ENCODE results near the gene SLIT1.

Gene SLIT1

DNA sequence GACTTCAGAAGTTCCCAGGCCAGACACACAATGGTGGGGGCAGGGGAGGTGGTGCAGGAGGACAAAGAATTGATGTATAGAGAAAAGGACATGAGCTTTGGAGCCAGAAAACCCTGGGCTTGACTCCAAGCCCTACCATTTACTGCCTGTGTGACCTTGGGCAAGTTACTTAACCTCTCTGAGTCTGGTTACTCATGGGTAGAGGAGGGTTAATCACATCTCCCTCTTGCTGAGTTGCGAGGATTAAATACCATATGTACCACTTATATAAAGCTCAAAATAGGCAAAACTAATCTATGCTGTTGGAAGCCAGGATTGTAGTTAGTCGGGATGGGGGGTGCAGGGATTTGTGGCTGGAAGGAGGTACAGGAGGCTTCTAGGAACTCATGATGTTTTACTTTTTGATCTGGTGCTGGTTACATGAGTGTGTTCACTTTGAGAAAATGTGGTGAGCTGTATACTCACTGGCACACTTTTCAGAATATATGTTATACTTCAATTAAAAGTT is 106.8 kb downstream of the SLIT1 start:
- FAIRE-seq = no peak

DNA sequence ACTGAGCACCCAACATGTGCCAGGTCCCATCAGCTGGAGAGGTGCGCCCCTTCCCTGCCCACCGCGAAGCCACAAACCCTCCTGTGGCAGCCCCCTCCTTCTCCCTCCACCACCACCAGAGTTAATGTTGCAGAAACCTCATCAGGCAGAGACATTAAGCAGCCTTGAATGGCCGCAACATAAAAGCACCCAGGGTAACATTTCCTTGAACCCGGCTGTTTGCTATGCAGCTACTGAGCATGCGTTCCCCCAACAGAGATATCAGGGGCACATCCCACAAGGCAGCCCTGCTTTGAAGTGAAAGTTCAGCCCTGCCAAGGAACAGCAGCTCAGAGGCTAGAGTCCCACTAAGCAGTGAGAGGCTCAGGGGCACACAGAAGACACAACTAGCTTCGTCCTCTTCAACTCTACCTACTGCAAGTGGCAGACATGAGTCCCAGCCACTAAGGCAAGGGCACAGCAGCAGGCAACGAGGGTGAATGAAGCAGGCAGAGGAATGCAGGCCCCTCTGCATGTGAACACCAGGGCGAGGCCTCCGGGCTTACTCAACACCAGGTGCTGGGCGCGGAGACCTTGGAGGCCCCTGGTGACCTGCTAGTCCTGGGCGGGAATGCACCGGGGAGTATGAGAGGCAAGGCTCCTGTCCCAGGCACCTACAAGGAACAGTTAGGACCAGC is 107.4 kb downstream of the SLIT1 start:
- FAIRE-seq = no peak

DNA sequence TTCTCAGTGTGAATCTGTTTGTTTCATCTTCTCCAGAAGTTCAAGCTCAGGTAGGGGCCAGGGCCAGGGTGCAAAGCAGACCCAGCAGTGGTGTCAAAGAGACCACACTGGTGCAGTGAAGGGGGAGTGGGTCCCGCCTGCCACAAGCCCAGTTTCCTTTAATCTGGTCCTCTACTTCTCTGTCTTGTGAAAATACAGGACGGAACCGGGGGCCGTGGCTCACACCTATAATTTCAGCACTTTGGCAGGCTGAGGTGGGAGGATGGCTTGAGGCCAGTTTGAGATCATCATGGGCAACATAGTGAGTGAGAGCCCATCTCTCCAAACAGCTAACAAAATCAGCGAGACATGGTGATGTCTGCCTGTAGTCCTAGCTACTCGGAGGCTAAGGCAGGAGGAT is 109.0 kb downstream of the SLIT1 start:
- no peak for FAIRE-seq

DNA sequence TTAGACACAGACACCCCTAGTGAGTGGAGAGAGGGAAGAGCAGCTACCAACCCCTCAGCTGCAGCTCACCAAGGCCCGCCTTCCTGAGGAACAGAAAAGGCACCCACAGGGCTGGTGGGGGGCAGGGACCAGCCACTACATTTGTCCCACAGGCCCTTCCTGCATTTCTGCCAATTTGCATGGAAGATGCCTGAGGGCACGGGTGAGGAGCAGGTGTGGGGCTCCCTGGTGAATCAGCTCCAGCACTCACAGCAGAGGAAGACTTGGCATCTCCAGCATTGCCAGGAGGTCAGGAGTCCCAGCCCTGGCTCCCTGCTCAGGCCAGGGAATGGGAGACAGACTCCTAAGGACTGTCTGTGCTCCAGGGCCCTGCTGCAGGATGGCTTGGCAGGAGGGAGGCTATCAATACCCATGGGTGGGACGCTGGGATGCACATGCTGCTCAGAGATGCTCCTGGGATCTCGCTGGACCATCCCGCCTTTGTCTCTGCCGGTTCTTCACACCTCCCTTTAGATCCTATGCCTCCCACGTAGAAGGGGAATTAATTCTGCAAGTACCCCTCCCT is 109.7 kb downstream of the SLIT1 start:
- no peak for FAIRE-seq

DNA sequence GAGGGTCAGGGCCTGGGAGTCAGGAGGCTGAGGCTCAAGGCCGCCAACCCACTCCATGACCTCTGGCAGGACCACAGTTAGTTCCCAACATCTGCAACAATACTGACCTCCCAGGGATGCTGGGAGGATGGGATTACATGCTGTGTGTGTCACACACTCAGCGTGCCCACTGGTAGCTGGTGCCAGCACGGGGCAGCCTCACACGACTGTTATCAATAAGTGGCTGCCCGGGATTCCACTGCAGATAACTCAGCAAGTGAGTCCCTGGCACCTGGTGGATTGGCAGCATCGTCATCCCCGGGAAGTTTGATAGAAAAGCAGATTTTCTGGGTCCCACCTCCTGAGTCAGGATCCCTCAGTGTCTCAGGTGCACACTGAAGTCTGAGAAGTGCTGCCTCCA is 110.3 kb downstream of the SLIT1 start:
- FAIRE-seq = no peak

DNA sequence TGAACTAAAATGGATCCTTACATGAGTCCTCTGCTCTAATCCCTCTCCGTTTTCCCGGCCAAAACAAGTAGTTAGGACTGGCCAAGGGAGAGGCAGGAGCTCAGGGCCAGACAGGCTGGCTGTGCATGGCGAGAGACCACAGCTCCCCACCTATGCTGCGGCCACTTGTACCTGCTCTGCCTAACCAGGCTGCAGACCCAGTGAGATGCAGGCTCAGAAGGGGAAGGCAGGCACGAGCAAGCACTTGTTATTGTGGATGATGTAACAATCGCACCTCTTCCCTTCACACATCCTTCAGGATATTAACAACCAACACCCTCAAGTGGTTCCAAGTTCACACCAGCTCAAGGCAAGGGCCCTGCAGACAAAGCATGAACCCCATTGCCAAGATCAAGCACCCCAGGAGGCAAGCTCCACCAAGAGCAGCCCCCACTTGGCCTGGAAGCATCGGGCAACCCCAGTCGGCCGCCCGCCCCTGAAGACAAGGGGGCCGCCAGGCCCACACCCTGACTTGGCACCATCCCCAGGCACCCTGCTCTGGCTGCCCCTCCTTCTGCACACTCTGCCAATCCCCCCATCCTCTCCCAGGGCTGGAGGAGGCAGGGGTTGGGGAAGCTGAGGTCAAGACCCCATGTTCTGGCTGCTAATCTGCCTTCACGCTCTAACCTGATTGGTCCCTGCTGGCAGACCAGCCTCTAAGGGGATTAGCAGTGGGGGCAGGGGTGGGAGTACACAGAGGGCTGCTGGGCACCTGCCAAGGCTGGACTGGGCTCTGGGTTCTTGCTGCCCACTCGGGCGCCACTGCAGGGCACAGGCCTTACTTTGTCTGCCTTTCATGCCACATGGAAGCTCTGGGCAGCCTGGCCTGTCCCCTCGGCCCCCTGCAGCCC is 111.3 kb downstream of the SLIT1 start:
- FAIRE-seq = no peak

DNA sequence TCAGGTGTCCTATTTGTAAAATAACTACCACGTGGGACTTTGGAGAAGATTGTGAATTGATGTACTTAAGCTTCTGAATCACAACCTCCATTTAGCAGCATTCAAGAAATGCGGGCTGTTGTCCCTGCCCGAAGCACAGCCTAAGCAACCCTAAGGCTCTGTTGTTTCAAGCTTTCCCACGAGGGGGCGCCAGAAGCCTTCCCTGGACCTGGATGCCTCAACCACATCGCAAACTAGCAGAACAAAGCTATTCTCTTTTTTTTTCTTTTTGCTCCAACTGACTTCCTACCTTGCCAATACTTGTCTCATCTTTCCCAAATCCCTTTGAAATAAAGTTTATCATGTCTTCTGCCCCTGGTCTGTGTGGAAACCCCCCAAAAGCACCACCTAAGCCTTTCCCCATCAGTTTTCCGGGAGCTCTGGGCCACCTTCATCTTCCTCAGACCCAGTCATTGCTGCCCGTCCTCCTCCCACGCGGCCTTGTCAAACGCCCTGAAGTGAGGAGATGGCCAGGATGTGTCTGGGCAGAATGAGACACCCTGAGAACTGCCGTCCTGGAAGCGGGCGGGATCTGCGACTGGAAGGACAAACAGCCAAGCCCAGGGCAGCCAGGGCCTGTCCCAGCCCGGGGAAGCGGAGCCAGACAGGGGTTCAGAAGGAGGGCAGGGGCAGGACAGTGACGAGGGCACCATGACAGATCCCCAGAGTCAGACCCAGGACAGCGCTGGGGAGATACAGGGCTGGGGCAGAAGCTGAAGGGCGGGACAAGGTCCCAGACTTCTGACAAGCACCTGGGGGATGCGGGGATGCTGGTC is 112.7 kb downstream of the SLIT1 start:
- FAIRE-seq = no peak

DNA sequence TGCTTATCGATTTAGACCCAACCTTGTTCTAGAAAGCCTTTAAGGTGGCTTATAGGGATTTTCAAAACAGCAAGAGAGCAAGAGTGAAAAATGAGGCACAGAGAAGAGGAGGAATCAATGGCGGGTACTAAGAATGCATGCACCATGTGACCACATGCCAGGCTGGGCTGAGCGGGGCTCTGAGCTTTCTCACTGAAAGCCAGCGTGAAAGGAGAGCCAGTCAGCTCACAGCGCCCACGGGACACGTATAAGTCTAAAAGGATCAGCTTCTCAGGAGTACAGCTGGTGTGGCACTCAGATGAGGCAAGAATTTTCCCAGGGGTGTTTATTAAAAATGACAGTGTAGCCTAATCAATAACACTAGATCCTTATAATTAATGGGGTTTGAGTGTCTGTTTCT is 114.3 kb downstream of the SLIT1 start:
- FAIRE-seq = no peak

DNA sequence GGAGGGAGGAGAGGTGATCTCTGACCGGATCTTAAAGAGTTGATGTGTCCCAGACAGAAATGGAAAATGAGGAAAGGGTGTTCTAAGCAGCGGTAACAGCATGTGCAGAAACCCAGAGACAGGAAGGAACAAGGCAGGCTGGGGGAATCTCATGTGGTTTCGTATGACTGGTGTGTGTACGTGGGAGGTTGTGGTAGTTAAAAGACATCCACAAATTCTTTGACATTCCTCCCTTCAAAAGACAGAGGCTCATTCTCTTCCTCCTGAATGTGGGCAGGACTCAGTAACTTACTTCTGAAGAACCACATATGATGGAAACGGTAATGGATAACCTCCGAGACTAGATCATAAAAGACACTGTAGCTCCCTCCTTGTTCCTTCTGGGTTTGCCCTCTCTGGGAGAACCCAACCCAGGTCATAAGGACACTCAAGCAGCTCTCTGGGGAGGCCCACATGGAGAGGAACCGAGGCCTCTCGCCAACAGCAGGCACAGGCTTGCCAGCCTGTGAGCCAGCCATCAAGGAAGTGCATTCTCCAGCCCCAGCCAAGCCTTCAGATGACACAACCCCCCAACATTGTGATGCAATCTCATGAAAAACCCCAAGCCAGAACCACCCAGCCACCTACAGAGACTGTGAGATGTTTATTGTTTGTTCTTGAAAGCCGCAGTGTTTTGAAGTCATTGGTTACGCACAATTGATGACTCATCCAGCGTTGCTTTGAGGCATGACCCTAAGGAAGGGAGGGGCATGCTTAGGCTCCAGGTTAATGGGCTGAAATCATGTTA is 116.0 kb downstream of the SLIT1 start:
- FAIRE-seq = no peak

DNA sequence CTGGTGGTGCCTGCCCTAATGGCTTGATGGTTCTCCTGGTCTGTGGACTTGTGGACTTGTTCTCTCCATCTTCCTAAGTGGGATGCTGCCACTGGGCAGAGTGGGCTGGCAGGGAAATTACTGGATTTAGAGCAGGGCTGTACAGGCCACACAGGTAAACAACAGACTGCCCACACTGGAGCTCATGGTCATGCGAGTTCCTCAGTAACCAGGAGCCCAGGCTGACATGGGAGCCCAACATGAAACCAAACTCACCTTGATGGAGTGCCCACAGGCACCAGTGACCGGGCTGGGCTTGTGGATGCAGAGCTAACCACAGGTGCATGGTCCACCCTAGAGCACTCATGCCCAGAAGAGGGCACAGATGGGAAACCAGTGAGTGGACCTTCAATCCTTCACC is 116.7 kb downstream of the SLIT1 start:
- no peak for FAIRE-seq

DNA sequence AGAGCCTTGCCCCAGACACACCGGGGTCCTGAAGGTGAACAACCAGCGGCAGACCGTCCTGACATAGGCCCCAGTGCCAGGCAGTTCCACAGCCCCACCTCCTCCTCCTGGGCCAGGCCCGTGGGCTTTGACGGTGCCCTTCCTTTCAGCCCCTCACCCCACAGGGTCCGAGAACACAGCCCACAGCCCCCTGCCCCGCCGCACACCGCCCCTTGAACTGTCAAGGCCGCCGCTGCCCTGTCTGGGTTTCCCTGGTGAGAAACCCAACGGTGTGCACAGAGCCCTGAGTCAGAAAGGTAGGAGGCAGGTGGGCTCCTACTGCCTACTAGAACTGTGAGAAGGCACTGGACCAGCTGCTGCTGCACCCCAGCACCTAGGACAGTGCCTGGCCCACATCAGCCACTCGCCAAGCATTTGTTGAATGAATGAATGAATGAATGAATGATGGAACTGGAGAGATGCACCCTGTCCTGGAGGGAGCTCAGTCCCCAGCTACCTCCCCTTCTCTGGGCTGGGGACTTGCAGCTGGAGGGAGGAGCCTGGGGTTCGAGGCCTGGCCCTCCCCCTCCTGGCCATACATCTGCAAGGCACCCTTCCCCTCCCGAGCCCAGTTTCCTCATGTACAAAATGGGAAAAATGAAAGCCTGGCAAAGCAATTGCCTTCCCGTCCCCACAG is 117.9 kb downstream of the SLIT1 start:
- FAIRE-seq = no peak

DNA sequence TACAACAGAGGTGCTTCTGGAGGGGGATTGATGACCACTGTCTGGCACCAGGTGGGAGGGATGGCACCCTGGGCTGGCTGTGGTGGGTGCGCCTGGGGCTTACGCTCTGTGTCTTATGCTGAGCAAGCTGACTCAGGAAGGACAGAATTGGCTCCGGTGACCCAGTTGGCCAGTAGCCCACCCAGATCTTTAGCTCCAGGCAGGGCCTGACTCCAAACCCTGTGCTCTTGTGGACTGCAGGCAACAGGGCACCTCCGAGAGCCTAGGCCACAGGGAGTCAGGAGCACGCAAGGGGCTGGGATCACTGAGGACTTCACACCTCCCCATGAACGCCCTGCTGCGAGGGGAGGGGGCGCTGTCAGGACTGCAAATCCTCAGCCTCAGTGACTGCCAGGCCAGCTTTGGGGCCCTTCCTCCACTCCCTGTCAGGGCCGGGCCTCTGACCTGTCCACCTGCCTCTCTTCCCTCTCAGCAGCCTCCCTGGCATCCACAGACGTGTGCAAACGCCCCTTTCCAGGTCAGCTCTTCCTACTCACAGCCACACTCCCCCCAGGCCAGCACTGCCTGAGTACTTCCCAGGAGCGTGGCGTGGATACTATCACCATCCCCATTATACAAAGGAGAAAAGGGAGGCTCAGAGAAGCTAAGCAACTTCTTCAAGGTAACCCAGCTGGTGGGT is 118.7 kb downstream of the SLIT1 start:
- FAIRE-seq = no peak

DNA sequence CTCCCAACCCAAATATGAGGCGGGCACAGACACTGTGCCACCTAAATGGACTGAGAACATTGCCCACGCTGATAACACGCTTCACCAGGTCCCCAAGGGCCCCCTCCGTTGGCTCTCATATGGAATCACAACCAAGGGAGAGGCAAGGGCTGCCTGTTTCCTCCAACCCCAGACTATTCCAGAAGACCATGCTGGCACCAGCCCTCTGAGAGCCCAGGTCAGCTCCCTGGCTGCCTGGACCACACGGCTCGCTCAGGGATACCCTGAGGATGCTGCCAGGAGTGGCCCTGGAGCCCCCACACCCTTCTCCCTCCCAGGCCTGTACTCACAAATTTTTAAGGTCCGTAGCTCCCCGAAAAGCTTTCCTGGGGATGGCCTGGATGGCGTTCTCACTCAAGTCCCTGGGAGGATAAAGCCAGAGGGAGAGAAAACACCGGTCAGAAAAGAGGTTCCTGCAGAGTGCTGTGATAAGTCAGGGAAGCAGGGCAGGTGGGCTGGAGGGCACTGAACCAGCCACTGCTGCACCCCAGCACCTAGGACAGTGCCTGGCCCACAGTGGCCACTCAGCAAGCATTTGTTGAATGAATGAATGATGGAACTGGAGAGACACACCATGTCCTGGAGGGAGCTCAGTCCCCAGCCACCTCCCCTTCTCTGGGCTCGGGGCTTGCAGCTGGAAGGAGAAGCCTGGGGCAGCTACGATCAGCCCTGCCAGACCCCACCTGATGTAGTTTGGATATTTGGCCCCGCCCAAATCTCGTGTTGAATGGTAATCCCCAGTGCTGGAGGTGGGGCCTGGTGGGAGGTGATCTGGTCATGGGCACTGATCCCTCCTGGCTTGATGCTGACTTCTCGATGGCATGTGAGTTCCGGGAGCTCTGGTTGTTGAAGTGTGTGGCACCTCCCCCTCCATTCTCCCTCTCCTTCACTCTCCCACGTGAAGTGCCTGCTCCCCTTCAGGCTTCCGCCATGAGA is 119.8 kb downstream of the SLIT1 start:
- FAIRE-seq = no peak

DNA sequence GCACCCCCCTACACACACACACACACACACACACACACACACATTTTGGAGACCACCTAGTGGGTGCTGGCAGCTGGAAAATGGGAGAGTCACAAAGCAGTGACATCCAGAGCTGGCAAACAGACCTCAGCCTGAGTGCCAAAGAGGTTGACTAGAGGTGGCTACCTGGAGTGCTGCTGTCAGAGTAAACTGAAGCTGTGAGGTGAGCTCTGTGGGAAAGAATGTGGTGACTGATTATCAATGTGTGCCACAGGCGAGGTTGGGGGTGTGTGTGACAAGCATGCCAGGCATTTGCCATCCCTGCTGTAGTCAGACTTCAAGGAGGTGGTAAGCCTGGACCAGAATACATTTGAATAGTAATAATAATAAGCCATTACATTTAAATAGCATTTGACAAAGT is 120.6 kb downstream of the SLIT1 start:
- FAIRE-seq = no peak

DNA sequence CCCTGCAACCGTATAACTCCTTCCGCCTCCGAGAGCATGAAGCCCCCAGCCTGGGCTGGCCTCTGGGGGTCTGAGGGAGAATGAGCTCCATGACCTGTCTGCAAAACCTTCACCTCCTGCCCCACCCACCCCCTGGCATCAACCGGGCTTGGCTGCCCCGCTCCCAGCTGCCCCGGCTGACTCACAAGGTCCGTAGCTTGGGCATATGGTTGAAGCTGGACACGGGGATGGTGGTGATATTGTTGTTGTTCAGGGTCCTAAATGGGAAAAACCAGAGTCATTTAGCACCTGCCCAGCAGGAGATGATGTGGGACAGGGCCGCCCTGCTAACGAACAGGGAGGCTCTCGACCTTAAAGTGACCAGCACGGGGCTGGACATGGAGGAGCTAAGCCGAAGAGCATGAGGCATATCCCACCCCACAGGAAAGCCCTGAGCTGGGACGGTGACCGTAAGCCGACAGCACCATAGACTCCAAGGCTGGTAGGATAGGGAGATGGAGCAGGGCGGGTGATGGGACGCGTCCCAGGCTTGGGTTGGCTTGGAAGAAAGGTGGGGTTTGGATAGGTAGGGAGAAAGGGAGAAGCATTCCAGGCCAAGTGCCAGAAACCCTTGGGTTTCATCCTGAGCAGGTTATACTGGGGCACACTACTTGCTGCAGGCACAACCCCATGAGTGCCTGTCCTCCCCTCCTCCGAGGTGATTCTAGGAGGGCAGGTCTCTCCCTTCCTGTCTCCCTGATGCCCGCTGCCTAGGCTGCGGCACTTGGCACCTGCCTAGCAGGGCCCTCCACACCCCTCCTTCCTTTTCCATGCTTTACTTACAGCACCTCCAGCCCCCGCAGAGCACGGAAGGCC is 121.5 kb downstream of the SLIT1 start:
- no peak for FAIRE-seq

DNA sequence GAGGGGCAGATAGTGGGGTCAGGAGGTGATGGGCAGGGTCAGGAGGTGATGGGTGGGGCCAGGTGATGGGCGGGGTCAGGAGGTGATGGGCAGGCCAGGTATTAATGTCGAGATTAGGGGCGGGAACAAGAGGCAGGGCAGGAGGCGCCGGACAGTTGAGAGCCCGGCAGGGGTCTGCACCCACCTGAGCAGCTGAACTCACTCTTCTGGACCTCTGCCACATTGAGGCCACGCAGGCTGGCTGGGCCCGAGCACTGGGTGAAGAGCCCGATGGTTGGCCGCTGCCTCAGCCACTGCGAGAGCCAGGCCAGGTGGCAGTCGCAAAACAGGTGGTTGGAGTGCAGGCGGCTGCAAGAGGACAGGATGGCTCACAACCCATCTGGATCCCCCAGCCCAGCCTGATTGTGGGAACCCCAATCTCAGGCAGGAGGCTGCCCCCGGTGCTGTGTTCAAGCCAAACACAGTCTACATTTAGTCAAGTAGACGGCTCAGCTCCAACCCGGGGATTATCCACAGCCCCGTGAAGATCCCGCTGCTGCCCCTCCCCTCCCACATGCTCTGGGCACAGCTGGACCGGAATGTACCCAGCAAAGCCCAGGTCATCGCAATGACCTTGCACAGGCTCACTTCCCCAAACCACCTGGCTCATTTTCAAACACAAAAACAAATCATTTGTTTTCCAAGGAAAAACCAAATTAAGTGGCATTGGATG is 122.3 kb downstream of the SLIT1 start:
- FAIRE-seq = no peak

DNA sequence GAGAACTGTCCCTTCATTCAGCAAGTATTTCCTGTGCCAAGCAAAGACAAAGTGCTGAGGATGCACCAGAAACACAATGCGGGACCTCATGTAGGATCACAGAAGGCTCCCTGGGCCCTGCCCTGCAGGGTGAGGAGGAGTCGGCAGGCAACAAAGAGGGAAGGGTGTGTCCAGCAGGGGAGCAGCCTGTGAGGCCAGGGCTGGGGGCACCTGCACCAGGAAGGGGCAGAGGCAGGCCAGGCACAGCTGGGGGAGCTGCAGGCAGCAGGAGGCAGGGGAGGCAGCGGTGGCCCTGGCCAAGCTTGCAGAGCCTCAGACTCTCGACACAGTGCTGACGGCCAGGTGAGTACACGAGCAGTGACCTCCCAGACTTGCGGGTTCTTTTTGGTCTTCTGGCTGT is 123.3 kb downstream of the SLIT1 start:
- FAIRE-seq = no peak

DNA sequence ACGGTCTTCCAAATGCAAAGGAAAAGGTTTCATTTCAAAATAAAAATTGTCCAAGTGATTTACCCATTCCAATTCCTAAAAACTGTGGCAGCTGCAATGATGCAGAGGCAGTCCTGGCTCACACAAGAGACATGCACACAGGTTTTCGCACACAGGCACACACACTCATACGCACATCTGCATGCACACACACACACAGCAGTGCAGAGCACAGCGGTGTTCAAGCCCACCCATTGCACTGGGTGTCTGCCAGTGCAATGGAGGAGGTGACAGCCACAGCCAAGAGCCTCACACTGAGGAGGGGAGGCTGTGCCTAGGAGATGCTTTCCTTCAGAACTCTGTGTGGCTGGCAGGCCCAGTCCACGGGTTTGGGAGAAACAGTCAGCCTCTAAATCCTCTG is 123.7 kb downstream of the SLIT1 start:
- FAIRE-seq = no peak

Data from colon (tissue), 2 donors.